Activated T-helper 2 cell treated with anti-CD3 and anti-CD28 coated beads, Interferon-gamma antibody, Interleukin-2, Interleukin-4, amounts not matched to agents 10 μg/mL and 5 μg/mL and 100 μg/mL, durations not matched to agents 14 hours and 24 hours and 36 hours (primary cell): ENCODE results near the gene HOXA11. TPM values are rescaled to one million over a fixed set of nuclear protein-coding genes. Genes with fewer than 3 reads are reported as not detected.

Experiments
- DNase-seq: peaks from one replicate; pipeline ENCODE4 v3.0.0; 2021; ENCODE audit warnings: low spot score
- H3K27ac Mint-ChIP-seq: one replicate; pipeline ENCODE4 v1.8.0; 2021; ENCODE audit warnings: mixed read lengths
- H3K27me3 Mint-ChIP-seq: one replicate; pipeline ENCODE4 v1.8.0; 2021; ENCODE audit warnings: low read depth, mixed read lengths
- H3K36me3 Mint-ChIP-seq: one replicate; pipeline ENCODE4 v1.8.0; 2021; ENCODE audit warnings: low read depth, mixed read lengths
- H3K4me1 Mint-ChIP-seq: one replicate; pipeline ENCODE4 v1.8.0; 2021; ENCODE audit warnings: low read depth, mixed read lengths
- H3K4me3 Mint-ChIP-seq: one replicate; pipeline ENCODE4 v1.8.0; 2021; ENCODE audit warnings: low read depth, mild to moderate bottlenecking, moderate library complexity, mixed read lengths
- H3K9me3 Mint-ChIP-seq: one replicate; pipeline ENCODE4 v1.8.0; 2021; ENCODE audit warnings: mixed read lengths
- intact Hi-C: fragments of 100-400 bp; cut with micrococcal nuclease; formaldehyde crosslinking; loops from one replicate; pipeline ENCODE4 v1.15.1; 2023
- total RNA-seq: library from RNA; stranded (reverse); gene quantifications from 2 replicates; pipeline ENCODE4 v1.2.3, GENCODE V29; 2022

Gene HOXA11
- not detected in 2 replicates for total RNA-seq

- Mint-ChIP-seq H3K36me3 (no peaks in the 10 kb centered on the region), H3K27ac (peak within 1 kb of the TSS; percentile 55), H3K9me3 (no peaks in the 10 kb centered on the region), H3K4me1 (peaks cover 14% of the 10 kb centered on the region), H3K27me3 (peaks cover 76% of the 10 kb centered on the region), H3K4me3 (no peak within 1 kb of the TSS)
- intact Hi-C loops: loop anchor here (2.0 kb wide), 2 partner anchors 14 to 28 kb away; partner anchors contain the start of gene HOXA7
- DNase-seq: no peak
These were observed at the start of gene HOXA11 for GRCh38 chr7:27185013-27185853. Gene HOXA11 (minus strand): TSS chr7:27185232. CDS start chr7:27185144, 88 bp downstream.

DNA sequence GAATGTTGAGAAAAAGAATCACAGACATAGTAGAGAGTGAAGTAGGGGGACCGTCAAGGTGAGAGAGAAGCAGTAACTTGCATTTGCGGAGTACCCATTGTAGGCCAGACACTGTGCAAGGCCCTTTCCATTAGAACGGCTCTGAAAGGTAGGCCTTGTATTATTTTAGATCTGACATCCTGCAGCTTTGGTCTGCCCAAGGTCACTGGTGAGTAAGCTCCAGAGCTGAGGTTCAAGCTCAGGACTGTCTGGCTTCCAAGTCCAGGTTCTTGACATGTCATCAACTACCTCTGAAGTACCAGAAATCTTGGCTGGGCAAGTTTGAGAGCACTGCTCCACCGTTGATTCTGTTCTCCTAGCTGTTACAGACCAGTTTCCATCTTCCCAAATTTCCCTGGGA lies 44.4 kb upstream of the HOXA11 start:
- intact Hi-C loops: no loop called here
- no peak overlapping the region for H3K4me3 Mint-ChIP-seq
- peaks cover 49% of the 10 kb centered on the region for H3K27me3 Mint-ChIP-seq
- H3K27ac Mint-ChIP-seq: no peak overlapping the region
- no peaks in the 10 kb centered on the region for H3K9me3 Mint-ChIP-seq
- no peaks in the 10 kb centered on the region for H3K36me3 Mint-ChIP-seq
- no peak for DNase-seq
- H3K4me1 Mint-ChIP-seq: no peaks in the 10 kb centered on the region

DNA sequence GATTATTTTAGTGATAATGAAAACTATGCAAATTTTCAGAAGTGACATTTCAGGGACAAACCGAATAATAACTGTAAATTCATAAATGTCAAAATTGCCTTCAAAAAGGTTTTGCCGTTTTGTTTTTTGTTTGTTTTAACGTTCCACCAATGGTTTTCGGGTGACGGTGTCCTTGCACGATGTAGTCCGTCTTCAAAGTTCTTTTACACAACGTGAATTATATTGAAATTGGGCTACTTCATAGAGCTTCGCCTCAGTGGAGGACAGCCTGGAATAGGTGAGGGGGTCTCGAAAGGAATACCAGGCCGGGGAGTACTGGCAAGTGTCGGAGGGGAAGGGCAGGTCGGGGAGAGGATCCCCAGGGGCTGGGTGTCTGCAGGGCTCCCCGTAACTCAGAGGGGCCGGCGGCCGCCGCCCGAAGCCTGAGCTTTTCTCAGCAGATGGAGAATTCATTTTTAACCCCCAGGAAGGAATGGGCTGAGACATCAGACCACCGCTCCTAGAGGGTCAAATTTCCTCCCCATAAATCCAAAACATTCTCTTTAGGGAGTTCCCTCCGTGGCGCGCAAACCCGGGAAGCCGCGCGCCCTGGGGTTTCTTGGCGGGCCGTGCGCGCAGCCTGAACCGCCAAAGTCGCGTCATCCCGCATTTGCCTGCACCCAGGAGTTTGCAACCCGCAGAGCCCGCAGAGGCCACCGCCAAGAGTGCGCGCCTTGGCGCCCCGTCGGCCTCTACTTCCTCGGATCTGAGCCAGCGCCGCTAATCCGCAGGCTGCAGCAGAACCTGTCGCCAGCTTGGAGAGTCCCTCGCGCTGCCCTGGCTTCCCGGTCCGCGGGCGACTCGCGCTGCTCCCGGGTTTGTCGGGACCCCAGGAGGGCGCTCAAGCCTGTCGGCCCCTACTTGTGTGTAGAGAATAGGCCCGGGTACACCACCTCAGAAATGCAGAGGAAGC lies 40.2 kb upstream of the HOXA11 start:
- Mint-ChIP-seq H3K4me1 (no peaks in the 10 kb centered on the region), H3K27ac (no peak overlapping the region), H3K36me3 (no peaks in the 10 kb centered on the region), H3K9me3 (no peaks in the 10 kb centered on the region), H3K27me3 (peaks cover 78% of the 10 kb centered on the region), H3K4me3 (no peak overlapping the region)
- intact Hi-C loops: no loop called here
- no peak for DNase-seq

- intact Hi-C loops: no loop called here
- Mint-ChIP-seq H3K9me3 (no peaks in the 10 kb centered on the region), H3K4me3 (no peak overlapping the region)
These were observed 39.0 kb upstream of the HOXA11 start for GRCh38 chr7:27223941-27224575.

DNA sequence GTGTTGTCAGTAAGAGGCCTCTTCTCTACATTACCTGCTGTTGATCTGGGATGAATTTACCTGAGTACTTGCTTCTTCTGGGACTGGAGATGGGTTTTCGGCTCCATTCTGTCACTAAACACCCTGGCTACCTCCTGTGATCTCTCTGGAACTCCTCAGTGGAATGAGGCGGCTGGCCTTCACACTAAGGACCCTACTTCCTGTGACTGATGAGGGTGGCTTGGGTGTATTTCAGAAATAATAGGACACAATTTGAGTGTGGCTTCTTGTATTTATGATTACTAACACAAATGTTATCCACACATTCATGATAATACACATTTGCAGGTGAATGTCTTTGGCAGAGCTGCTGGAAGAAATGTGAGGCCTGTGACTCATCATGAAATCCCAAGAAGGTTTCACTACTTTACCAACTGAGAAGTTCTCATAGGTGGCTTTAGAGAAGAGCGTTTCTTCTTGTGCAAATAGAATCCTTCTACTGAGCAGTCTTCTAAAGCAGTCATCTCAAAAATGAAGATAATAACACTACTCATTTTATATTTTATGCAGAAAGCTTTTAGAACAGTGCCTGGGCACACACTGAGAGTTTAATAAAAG lies 36.3 kb upstream of the HOXA11 start:
- no peaks in the 10 kb centered on the region for H3K9me3 Mint-ChIP-seq

More at GRCh38 chr7:27223941-27224575, 39.0 kb upstream of the HOXA11 start:
- Mint-ChIP-seq H3K27me3 (peaks cover 82% of the 10 kb centered on the region), H3K36me3 (no peaks in the 10 kb centered on the region), H3K27ac (no peak overlapping the region), H3K4me1 (no peaks in the 10 kb centered on the region)
- no peak for DNase-seq

DNA sequence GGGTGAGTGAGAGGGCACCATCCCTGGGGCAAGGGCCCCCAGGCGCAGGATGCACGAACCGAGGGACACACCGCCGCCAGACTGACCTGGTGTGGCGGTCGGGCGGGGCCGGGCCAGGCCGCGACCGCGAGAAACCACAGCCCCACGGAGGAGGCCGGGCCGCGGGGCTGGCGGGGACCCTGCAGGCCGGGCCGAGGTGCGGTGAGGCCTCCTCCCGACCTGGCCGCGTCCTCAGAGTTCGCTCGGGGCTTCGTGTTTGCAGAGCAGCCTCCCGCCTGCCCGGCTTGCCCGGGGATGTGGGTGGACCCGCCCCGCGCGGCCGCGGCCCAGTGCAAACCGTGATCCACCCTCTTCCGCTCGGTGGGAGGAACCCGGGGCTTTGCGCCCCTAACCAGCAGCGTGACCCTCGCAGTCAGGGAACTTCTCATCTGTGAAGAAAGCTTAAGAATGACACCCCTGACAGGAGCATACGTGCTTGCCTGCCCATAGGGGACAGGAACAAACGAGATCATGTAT lies 35.5 kb upstream of the HOXA11 start:
- Mint-ChIP-seq H3K4me1 (no peaks in the 10 kb centered on the region), H3K9me3 (no peaks in the 10 kb centered on the region), H3K4me3 (no peak overlapping the region), H3K27me3 (peaks cover 79% of the 10 kb centered on the region), H3K36me3 (no peaks in the 10 kb centered on the region), H3K27ac (no peak overlapping the region)
- DNase-seq: no peak
- intact Hi-C loops: no loop called here

More for the DNA sequence above, 36.3 kb upstream of the HOXA11 start:
- Mint-ChIP-seq H3K27ac (no peak overlapping the region), H3K4me1 (no peaks in the 10 kb centered on the region), H3K27me3 (peaks cover 75% of the 10 kb centered on the region), H3K4me3 (no peak overlapping the region), H3K36me3 (no peaks in the 10 kb centered on the region)
- intact Hi-C loops: no loop called here
- no peak for DNase-seq

GRCh38 chr7:27219821-27220220 lies 34.8 kb upstream of the HOXA11 start:
- intact Hi-C loops: no loop called here
- no peaks in the 10 kb centered on the region for H3K36me3 Mint-ChIP-seq
- H3K4me1 Mint-ChIP-seq: no peaks in the 10 kb centered on the region
- H3K4me3 Mint-ChIP-seq: no peak overlapping the region
- DNase-seq: no peak
- H3K9me3 Mint-ChIP-seq: no peaks in the 10 kb centered on the region
- H3K27ac Mint-ChIP-seq: no peak overlapping the region
- H3K27me3 Mint-ChIP-seq: peaks cover 79% of the 10 kb centered on the region

GRCh38 chr7:27217951-27218350 lies 32.9 kb upstream of the HOXA11 start:
- H3K4me3 Mint-ChIP-seq: no peak overlapping the region
- H3K27me3 Mint-ChIP-seq: peaks cover 77% of the 10 kb centered on the region
- no peaks in the 10 kb centered on the region for H3K4me1 Mint-ChIP-seq
- no peak overlapping the region for H3K27ac Mint-ChIP-seq
- no peaks in the 10 kb centered on the region for H3K36me3 Mint-ChIP-seq
- no peaks in the 10 kb centered on the region for H3K9me3 Mint-ChIP-seq
- intact Hi-C loops: no loop called here
- DNase-seq: no peak

DNA sequence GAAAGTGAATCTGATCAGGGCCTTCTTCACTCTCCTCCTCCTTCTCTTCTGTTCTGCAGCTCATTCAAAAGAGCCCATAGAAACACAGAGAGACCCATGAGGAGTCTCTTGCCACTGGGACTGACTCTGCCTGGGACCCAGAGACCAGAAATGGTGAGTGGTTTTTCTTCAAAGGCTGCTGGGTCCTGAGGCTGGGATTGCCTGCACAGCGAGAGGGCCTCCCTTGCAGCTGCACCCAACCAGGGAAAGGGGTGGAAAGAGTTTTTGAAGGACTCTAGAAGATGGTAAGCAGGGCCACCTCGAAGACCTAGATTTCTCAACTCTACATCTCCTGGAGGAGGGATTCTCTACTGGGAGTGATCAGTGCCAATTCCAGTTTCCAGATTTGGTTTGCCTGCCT lies 30.3 kb upstream of the HOXA11 start:
- no peaks in the 10 kb centered on the region for H3K36me3 Mint-ChIP-seq
- H3K27me3 Mint-ChIP-seq: peaks cover 76% of the 10 kb centered on the region
- DNase-seq: no peak
- intact Hi-C loops: no loop called here
- H3K4me3 Mint-ChIP-seq: no peak overlapping the region
- no peak overlapping the region for H3K27ac Mint-ChIP-seq
- no peaks in the 10 kb centered on the region for H3K4me1 Mint-ChIP-seq
- no peaks in the 10 kb centered on the region for H3K9me3 Mint-ChIP-seq

- Mint-ChIP-seq H3K4me3 (no peak overlapping the region), H3K9me3 (no peaks in the 10 kb centered on the region), H3K36me3 (no peaks in the 10 kb centered on the region), H3K27ac (no peak overlapping the region), H3K4me1 (no peaks in the 10 kb centered on the region), H3K27me3 (peaks cover 77% of the 10 kb centered on the region)
- intact Hi-C loops: loop anchor here (5.0 kb wide), 3 partner anchors 363 to 808 kb away; no protein-coding TSS in a partner anchor
- no peak for DNase-seq
These were observed 29.4 kb upstream of the HOXA11 start for GRCh38 chr7:27214239-27214950.

GRCh38 chr7:27213433-27214238 lies 28.6 kb upstream of the HOXA11 start:
- Mint-ChIP-seq H3K36me3 (no peaks in the 10 kb centered on the region), H3K27ac (no peak overlapping the region), H3K27me3 (peaks cover 77% of the 10 kb centered on the region), H3K9me3 (no peaks in the 10 kb centered on the region), H3K4me3 (no peak overlapping the region), H3K4me1 (no peaks in the 10 kb centered on the region)
- DNase-seq: no peak
- intact Hi-C loops: loop anchor here (5.0 kb wide), 3 partner anchors 364 to 809 kb away; no protein-coding TSS in a partner anchor
